Right lobe of liver (tissue), 4 donors: ENCODE results near the gene IFNG-AS1.

ENCODE experiments used
- CTCF ChIP-seq, 4 donors: fragments of 200-600 bp in 3 of 4; fragments of 450-650 bp in 1 of 4; IDR thresholded peaks; one replicate each; pipeline versions ENCODE4 v1.5.1 to v1.8.0; 2016 to 2022; ENCODE audit warnings: antibody characterized with exemption in 4 of 4, mild to moderate bottlenecking in 2 of 4
- POLR2A ChIP-seq: fragments of 450-650 bp; IDR thresholded peaks from one replicate; pipeline ENCODE4 v1.6.1; 2017; ENCODE audit warnings: antibody characterized with exemption, mild to moderate bottlenecking
- donor health status: DM: no; HTN: no; CAD: no.
- donor health status: DM: no; HTN: no; CAD: no.
- donor health status: DM: no; HTN: yes; CAD: no.

GRCh38 chr12:68040450-68041075 is 51.3 kb downstream of the IFNG-AS1 start:
- TF ChIP-seq CTCF (IDR thresholded peaks at IDR 0.05) (peak; percentile 61 to 89 (median 85)), POLR2A (no peak)
